K562 (cell line): Measurements from ENCODE around the gene RSBN1L. TPM values are rescaled to one million over a fixed set of nuclear protein-coding genes. Genes with fewer than 3 reads are reported as not detected.

Experiments used
- BCOR ChIP-seq: fragments of 450-650 bp; IDR thresholded peaks from 2 replicates; pipeline ENCODE4 v1.6.1; 2016
- CEBPB ChIP-seq: fragments of 450-650 bp; IDR thresholded peaks from 2 replicates; pipeline ENCODE4 v1.6.1; 2016; ENCODE audit warnings: missing genetic modification characterization, missing compliant biosample characterization
- HDAC3 ChIP-seq: fragments of 450-650 bp; IDR thresholded peaks from 2 replicates; pipeline ENCODE4 v1.6.1; 2018; ENCODE audit warnings: borderline replicate concordance, mild to moderate bottlenecking, moderate library complexity; ENCODE audit not compliant: partially characterized antibody
- HNRNPH1 ChIP-seq: fragments of 200-400 bp; formaldehyde crosslinking; optimal IDR thresholded peaks from 2 replicates; pipeline ENCODE3; 2017; ENCODE audit warnings: low read depth, mild to moderate bottlenecking, low read length, moderate library complexity
- ILF3 ChIP-seq: fragments of 450-650 bp; IDR thresholded peaks from 2 replicates; pipeline ENCODE4 v1.6.1; 2018; ENCODE audit warnings: antibody characterized with exemption, mild to moderate bottlenecking, moderate library complexity, borderline replicate concordance
- IRF9 ChIP-seq: fragments of 450-650 bp; IDR thresholded peaks from 2 replicates; pipeline ENCODE4 v1.6.1; 2016; ENCODE audit warnings: missing biosample characterization, missing genetic modification characterization
- KLF10 ChIP-seq: fragments of 250-450 bp; sonication (Bioruptor Pico); IDR thresholded peaks from 2 replicates; pipeline ENCODE4 v1.6.1; 2021; ENCODE audit warnings: matching md5 sums
- MLLT1 ChIP-seq, 2 experiments: fragments of 450-650 bp; IDR thresholded peaks; 2 replicates each; pipeline ENCODE4 v1.6.1; 2016
- NFATC3 ChIP-seq: fragments of 450-650 bp; IDR thresholded peaks from 2 replicates; pipeline ENCODE4 v1.6.1; 2017; ENCODE audit warnings: mild to moderate bottlenecking
- NR0B1 ChIP-seq: fragments of 450-650 bp; IDR thresholded peaks from one replicate; pipeline ENCODE4 v1.6.1; 2018; ENCODE audit warnings: mild to moderate bottlenecking, moderate library complexity; ENCODE audit not compliant: partially characterized antibody
- PCBP1 ChIP-seq: fragments of 200-400 bp; formaldehyde crosslinking; IDR thresholded peaks from 2 replicates; pipeline ENCODE4 v1.6.1; 2018; ENCODE audit warnings: mild to moderate bottlenecking, low read depth, low read length; ENCODE audit not compliant: poor library complexity, severe bottlenecking
- SETDB1 ChIP-seq: IDR thresholded peaks from one replicate; pipeline ENCODE4 v1.6.1; 2012; ENCODE audit warnings: low read length, control low read depth, inconsistent platforms
- TSC22D4 ChIP-seq: fragments of 450-650 bp; IDR thresholded peaks from 2 replicates; pipeline ENCODE4 v1.6.1; 2016; ENCODE audit warnings: missing genetic modification characterization, missing biosample characterization, control low read depth
- ZBED1 ChIP-seq: IDR thresholded peaks from 2 replicates; pipeline ENCODE4 v1.6.1; 2014
- ZFX ChIP-seq: sonication (generic); formaldehyde crosslinking; IDR thresholded peaks from 2 replicates; pipeline ENCODE4 v1.8.0; 2022; ENCODE audit warnings: mild to moderate bottlenecking, missing genetic modification reagents, moderate library complexity
- ZNF280A ChIP-seq: fragments of 450-650 bp; IDR thresholded peaks from 2 replicates; pipeline ENCODE4 v1.6.1; 2018; ENCODE audit warnings: mild to moderate bottlenecking, low read depth; ENCODE audit not compliant: partially characterized antibody
- ZNF280B ChIP-seq: fragments of 250-450 bp; sonication (Bioruptor Pico); IDR thresholded peaks from 2 replicates; pipeline ENCODE4 v1.5.1; 2021; ENCODE audit warnings: mild to moderate bottlenecking
- ZNF785 ChIP-seq: fragments of 250-450 bp; sonication (Bioruptor Pico); IDR thresholded peaks from 2 replicates; pipeline ENCODE4 v1.4.0; 2020; ENCODE audit warnings: mild to moderate bottlenecking
- polyA plus RNA-seq, 8 experiments: library from polyadenylated mRNA; depleted of rRNA in 4 of 8; stranded (reverse) in 5 of 8; unstranded in 3 of 8; fragments of >200 nt; fragmentation: Nextera tagmentation in 2 of 8; fragmentation: Illumina TruSeq in 1 of 8; extraction: Ambion mirVana in 2 of 8; extraction: Trizol in 1 of 8; gene quantifications; 2 replicates each; pipeline versions ENCODE4 v1.2.1 to v1.2.3, GENCODE V29; 2011 to 2014; ENCODE audit warnings: inconsistent platforms in 1 of 8, missing spikeins in 1 of 8
- total RNA-seq, 7 experiments: library from RNA; depleted of rRNA in 6 of 7; stranded (reverse); fragments of >200 nt in 6 of 7; fragmentation: Illumina TruSeq in 2 of 7; extraction: Trizol in 2 of 7; gene quantifications; 2 replicates each; pipeline versions ENCODE4 v1.2.1 to v1.2.3, GENCODE V29; 2011 to 2021; ENCODE audit warnings: low replicate concordance in 1 of 7
- TF ChIP-seq, protein P1 (sequence below): sonication (generic); formaldehyde crosslinking; IDR thresholded peaks from 2 replicates; pipeline ENCODE4 v1.8.1; 2022; ENCODE audit warnings: missing genetic modification reagents
- TF ChIP-seq, protein P2 (sequence below): sonication (generic); formaldehyde crosslinking; IDR thresholded peaks from 2 replicates; pipeline ENCODE4 v1.9.0; 2022; ENCODE audit warnings: mild to moderate bottlenecking, missing genetic modification reagents
- TF ChIP-seq, protein P3 (sequence below): fragments of 250-450 bp; sonication (Bioruptor Pico); IDR thresholded peaks from 2 replicates; pipeline ENCODE4 v1.8.0; 2021; ENCODE audit warnings: moderate library complexity, mild to moderate bottlenecking, inconsistent platforms

RSBN1L gene
- total and polyA plus RNA-seq, 9 of the 15 experiments (the other 6 are each of a cell fraction or from before 2014, with no cell fraction given): 6.2 to 35.2 (median 20.1) TPM

DNA sequence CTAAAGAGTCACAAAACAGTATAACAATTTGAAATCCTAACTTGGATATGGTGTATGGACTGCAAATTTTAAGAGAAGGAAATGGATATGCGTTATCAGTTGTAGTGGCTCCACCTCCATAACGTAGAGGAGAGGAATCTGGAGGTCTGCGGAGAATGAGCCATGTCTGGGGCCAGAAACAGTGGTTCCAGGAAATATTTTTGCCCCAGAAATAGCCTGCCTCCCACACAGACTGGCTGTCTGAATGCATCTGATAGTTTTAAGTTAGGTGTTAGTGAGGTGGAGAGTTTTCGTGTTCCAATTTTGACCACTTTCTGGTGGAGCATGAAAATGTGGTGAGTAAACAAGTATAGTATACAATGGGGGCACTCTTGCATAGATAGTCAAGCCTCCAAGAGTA, 103.9 kb downstream of the RSBN1L start (continued):
- TF ChIP-seq IRF9 (tag) (no peak), PCBP1 (no peak), TSC22D4 (tag) (no peak), SETDB1 (no peak), HDAC3 (peak; percentile 83), NFATC3 (no peak), NR0B1 (no peak), HNRNPH1 (no peak), KLF10 (CRISPR knock-in tag) (no peak), ILF3 (no peak), CEBPB (no peak), ZNF280B (CRISPR knock-in tag) (no peak), ZNF785 (CRISPR knock-in tag) (no peak), ZNF280A (no peak), ZFX (no peak), MLLT1 (IDR thresholded peaks at IDR 0.05) (peak in 1 of 2 experiments; percentile 33; a peak in 1 of 4 replicates), BCOR (0 out of 2 replicates have a peak, but pooled peaks have one; percentile 18), ZBED1 (no peak)
- TF ChIP-seq, protein P1, sequence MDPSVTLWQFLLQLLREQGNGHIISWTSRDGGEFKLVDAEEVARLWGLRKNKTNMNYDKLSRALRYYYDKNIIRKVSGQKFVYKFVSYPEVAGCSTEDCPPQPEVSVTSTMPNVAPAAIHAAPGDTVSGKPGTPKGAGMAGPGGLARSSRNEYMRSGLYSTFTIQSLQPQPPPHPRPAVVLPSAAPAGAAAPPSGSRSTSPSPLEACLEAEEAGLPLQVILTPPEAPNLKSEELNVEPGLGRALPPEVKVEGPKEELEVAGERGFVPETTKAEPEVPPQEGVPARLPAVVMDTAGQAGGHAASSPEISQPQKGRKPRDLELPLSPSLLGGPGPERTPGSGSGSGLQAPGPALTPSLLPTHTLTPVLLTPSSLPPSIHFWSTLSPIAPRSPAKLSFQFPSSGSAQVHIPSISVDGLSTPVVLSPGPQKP (CRISPR knock-in tag): no peak
- TF ChIP-seq, protein P2, sequence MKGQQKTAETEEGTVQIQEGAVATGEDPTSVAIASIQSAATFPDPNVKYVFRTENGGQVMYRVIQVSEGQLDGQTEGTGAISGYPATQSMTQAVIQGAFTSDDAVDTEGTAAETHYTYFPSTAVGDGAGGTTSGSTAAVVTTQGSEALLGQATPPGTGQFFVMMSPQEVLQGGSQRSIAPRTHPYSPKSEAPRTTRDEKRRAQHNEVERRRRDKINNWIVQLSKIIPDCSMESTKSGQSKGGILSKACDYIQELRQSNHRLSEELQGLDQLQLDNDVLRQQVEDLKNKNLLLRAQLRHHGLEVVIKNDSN (CRISPR knock-in tag): no peak
- TF ChIP-seq, protein P3, sequence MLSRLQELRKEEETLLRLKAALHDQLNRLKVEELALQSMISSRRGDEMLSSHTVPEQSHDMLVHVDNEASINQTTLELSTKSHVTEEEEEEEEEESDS (CRISPR knock-in tag): no peak
